ENCODE data around the gene PHLDA2. TPM values are rescaled to one million over a fixed set of nuclear protein-coding genes. Genes with fewer than 3 reads are reported as not detected.

The PHLDA2 gene
- total and polyA plus RNA-seq, 8 donors, result 0.16 to 9.0 (median 2.6) TPM

DNA sequence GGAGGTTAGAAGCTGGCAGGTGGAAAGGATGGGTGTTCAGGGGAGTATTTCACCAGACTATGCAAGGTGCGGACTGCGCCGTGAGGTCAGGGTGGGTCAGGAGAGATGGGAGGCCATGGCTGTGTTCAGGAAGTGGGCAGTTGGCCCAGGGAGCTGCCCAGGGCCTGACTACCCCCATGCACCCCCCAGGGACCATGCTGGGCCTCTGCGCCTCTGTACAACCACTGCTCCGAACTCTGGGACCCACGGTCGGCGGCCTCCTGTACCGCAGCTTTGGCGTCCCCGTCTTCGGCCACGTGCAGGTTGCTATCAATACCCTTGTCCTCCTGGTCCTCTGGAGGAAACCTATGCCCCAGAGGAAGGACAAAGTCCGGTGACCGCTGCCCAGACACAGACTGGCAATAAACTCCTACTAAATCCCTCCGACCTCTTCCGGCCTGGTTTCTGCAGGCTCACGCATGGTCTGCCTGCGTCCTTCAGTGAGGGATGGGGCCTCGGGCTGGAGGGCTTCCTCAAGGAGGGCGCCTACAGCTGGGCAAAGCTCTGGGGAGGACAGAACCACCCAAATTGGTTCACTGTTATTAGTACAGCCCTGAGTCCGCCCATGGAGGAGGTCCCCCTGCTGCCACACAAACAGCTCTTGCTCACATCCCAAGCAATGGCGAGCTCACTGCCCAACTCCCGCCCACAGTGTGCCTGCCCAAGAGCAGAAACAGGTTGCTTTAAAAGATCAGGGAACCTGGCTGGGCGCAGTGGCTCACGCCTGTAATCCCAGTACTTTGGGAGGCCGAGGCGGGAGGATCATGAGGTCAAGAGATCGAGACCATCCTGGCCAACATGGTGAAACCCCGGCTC is 4.2 kb downstream of the PHLDA2 start:
- Histone ChIP-seq H3K27ac (no peak overlapping the region), H3K9me3 (no peaks in the 10 kb centered on the region)
- 93 to 95% methylated on average over 30 of the region's 30 CpGs for WGBS, 2 donors

DNA sequence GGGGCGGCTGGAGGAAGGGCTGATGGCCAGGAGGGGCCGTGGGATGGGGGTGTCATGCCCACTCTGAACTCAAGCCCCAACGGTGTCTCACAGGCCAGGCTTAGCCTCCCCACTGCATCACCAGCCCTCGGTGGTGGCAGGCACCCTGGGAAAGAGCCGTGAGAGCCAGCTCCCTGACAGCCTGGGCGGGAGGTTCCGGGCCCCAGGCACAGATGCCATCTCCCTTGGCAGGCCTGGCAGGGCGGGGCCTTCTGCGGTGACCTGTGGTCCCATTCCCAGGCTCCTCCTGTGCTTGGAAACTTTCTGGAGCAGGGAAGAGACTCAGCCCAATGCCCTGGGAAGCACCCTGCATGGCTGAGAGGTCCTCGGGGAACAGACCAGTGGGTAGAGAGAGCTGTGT is 4.8 kb downstream of the PHLDA2 start:
- Histone ChIP-seq H3K36me3 (no peaks in the 10 kb centered on the region), H3K27ac (no peak overlapping the region), H3K4me1 (peaks cover 0 to 4% (median 0%) of the 10 kb centered on the region in 3 donors), H3K9me3 (no peaks in the 10 kb centered on the region), H3K4me3 (no peak overlapping the region), H3K27me3 (no peaks in the 10 kb centered on the region)
- WGBS, 2 donors, result 52 to 66% methylated on average over 10 of the region's 10 CpGs
- intact Hi-C loops (cut with DNase I), result no loop called here
- ATAC-seq, result peak in 2 of 4 donors; percentile 15 to 21
- no peak for FAIRE-seq
- TF ChIP-seq, protein P1, sequence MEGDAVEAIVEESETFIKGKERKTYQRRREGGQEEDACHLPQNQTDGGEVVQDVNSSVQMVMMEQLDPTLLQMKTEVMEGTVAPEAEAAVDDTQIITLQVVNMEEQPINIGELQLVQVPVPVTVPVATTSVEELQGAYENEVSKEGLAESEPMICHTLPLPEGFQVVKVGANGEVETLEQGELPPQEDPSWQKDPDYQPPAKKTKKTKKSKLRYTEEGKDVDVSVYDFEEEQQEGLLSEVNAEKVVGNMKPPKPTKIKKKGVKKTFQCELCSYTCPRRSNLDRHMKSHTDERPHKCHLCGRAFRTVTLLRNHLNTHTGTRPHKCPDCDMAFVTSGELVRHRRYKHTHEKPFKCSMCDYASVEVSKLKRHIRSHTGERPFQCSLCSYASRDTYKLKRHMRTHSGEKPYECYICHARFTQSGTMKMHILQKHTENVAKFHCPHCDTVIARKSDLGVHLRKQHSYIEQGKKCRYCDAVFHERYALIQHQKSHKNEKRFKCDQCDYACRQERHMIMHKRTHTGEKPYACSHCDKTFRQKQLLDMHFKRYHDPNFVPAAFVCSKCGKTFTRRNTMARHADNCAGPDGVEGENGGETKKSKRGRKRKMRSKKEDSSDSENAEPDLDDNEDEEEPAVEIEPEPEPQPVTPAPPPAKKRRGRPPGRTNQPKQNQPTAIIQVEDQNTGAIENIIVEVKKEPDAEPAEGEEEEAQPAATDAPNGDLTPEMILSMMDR (IDR thresholded peaks at IDR 0.05), result no peak
- peak in 3 of 6 donors; percentile 64 to 70 (median 68) for DNase-seq

More for the DNA sequence above, 4.2 kb downstream of the PHLDA2 start:
- intact Hi-C loops (cut with DNase I), result no loop called here
- FAIRE-seq (no peak), DNase-seq (peak in 2 of 6 donors; percentile 22 to 52), ATAC-seq (no peak)
- peaks cover 0 to 9% (median 6%) of the 10 kb centered on the region in 3 donors for H3K4me1 ChIP-seq
- no peaks in the 10 kb centered on the region for H3K27me3 ChIP-seq
- TF ChIP-seq, protein P1 (IDR thresholded peaks at IDR 0.05), result no peak
- no peaks in the 10 kb centered on the region for H3K36me3 ChIP-seq
- H3K4me3 ChIP-seq, result no peak overlapping the region

DNA sequence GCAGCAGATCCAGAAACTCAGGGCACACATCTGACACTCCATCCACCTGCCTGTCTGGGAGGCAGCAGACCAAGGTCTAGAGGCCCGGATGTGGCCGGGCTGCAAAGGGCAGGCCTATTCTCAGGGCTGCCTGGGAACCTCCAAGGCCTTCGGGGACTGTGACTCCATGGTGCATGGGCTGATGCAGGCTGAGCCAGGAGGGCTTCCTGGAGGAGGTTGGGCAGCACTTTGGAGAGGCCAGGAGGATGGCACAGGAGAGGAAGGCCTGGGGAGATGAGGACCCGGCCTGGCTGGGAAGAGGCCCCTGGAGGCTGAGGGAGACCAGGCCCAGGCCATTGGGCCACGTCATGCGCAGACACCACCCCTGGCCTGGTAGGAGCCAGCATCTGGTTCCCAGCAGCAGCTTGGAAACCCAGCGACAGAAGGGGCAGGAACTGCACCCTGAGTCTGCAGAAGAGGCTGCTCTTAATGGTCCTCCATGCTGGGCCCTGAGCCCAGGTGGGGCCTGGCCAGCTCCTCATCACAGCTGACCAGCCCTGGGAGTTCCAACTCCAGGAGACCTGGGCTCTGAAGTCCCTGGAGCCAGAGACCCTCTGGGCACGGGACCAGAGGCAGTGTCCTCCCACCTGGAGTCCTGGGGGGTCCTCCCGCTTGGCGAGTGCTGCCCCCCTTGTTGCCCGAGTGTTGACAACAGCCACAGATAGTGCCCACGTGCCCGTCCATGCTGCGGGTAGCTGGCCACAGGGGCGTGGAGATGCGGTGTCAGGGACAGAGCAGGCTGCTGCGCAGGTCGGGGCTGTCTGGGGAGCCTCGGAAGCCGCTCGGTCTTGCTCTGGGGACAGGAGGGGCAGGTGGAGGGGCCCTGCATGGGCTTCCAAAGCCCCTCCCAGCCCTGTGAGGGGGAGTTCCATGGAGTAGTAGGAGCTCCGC is 5.5 kb downstream of the PHLDA2 start:
- ATAC-seq, result no peak
- intact Hi-C loops (cut with DNase I), result no loop called here
- Histone ChIP-seq H3K36me3 (no peaks in the 10 kb centered on the region), H3K4me3 (no peak overlapping the region), H3K27ac (no peak overlapping the region), H3K4me1 (peaks cover 0 to 4% (median 0%) of the 10 kb centered on the region in 3 donors), H3K27me3 (no peaks in the 10 kb centered on the region), H3K9me3 (no peaks in the 10 kb centered on the region)
- TF ChIP-seq, protein P1 (IDR thresholded peaks at IDR 0.05), result no peak
- no peak for FAIRE-seq
- DNase-seq, result peak in 2 of 6 donors; percentile 31 to 74
- whole genome bisulfite sequencing, 2 donors, result 88 to 93% methylated on average over 19 to 22 of the region's 22 CpGs

DNA sequence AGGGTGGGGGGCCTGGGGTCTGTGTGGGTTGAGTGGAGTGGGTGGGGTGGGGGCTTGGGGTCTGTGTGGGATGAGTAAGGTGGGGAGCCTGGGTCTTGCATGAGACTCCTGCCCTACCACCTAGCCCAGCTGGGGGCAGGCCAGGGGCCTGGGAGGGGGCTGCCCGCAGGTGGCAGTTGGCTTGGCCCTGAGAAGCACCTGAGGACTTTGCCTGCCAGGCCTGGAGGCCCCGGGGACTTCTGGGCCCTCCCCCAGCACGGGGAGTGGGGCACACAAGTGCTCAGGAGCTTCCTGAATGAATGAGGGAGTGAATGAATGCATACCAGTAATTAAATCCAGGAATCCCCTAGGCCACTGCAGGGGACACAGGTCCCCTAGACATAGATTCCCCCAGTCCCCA is 6.6 kb downstream of the PHLDA2 start:
- Histone ChIP-seq H3K36me3 (no peaks in the 10 kb centered on the region), H3K27ac (no peak overlapping the region), H3K4me1 (no peaks in the 10 kb centered on the region), H3K4me3 (no peak overlapping the region), H3K9me3 (no peaks in the 10 kb centered on the region), H3K27me3 (no peaks in the 10 kb centered on the region)
- TF ChIP-seq, protein P1 (IDR thresholded peaks at IDR 0.05), result no peak
- no peak for ATAC-seq
- 73 to 75% methylated on average over 3 of the region's 3 CpGs for WGBS, 2 donors
- DNase-seq, result peak in 1 of 6 donors; percentile 57
- intact Hi-C loops (cut with DNase I), result no loop called here
- FAIRE-seq, result no peak
